Keratinocyte (primary cell): ENCODE results near the gene CASTOR1. TPM values are rescaled to one million over a fixed set of nuclear protein-coding genes. Genes with fewer than 3 reads are reported as not detected.

Source experiments
- DNase-seq: peaks from one replicate; pipeline ENCODE4 v3.0.0-alpha.2; 2011; ENCODE audit warnings: low read depth, missing footprints, low spot score
- FAIRE-seq: peaks from 2 replicates; lab custom pipeline; 2011; peaks lifted over from hg19 to GRCh38; lab: Jason Lieb, UNC
- H2AFZ ChIP-seq: 2 replicates; pipeline ENCODE4 v1.6.0; 2012; ENCODE audit warnings: low read length, control low read depth, inconsistent platforms; ENCODE audit not compliant: control insufficient read depth
- H3K27ac ChIP-seq: 2 replicates; pipeline ENCODE4 v1.5.1; 2011; ENCODE audit warnings: low read length; ENCODE audit not compliant: control insufficient read depth, insufficient read depth
- H3K27me3 ChIP-seq: 3 replicates; pipeline ENCODE4 v1.6.0; 2011; ENCODE audit warnings: low read length; ENCODE audit not compliant: control insufficient read depth, insufficient read depth; ENCODE audit errors: extremely low read depth
- H3K36me3 ChIP-seq, 2 experiments: 2 replicates in 1 of 2; 3 replicates in 1 of 2; pipeline ENCODE4 v1.5.1; 2011; ENCODE audit warnings: low read length in 2 of 2, mild to moderate bottlenecking in 1 of 2; ENCODE audit not compliant: control insufficient read depth in 2 of 2, insufficient read depth in 2 of 2; ENCODE audit errors: extremely low read depth in 1 of 2
- H3K4me1 ChIP-seq: 3 replicates; pipeline ENCODE4 v1.5.1; 2011; ENCODE audit warnings: low read length; ENCODE audit not compliant: control insufficient read depth, insufficient read depth; ENCODE audit errors: extremely low read depth
- H3K4me2 ChIP-seq: 3 replicates; pipeline ENCODE4 v1.6.0; 2011; ENCODE audit warnings: low read depth, low read length; ENCODE audit not compliant: control insufficient read depth, insufficient read depth; ENCODE audit errors: extremely low read depth
- H3K4me3 ChIP-seq, 3 experiments: fragments of 200-600 bp in 1 of 3; sonication (generic) in 1 of 3; 2 replicates in 2 of 3; 3 replicates in 1 of 3; pipeline ENCODE4 v1.5.1; 2011 to 2016; ENCODE audit warnings: low read length in 3 of 3, mild to moderate bottlenecking in 3 of 3, control low read depth in 2 of 3, inconsistent platforms in 1 of 3, low read depth in 1 of 3, mixed read lengths in 1 of 3, mixed run types in 1 of 3, moderate library complexity in 1 of 3; ENCODE audit not compliant: control insufficient read depth in 2 of 3, insufficient read depth in 2 of 3; ENCODE audit errors: extremely low read depth in 1 of 3
- H3K79me2 ChIP-seq: 2 replicates; pipeline ENCODE4 v1.6.0; 2012; ENCODE audit warnings: low read length; ENCODE audit not compliant: control insufficient read depth, insufficient read depth
- H3K9ac ChIP-seq: 3 replicates; pipeline ENCODE4 v1.6.0; 2011; ENCODE audit warnings: low read length; ENCODE audit not compliant: control insufficient read depth, insufficient read depth; ENCODE audit errors: extremely low read depth
- H3K9me1 ChIP-seq: 3 replicates; pipeline ENCODE4 v1.6.0; 2011; ENCODE audit warnings: low read length; ENCODE audit not compliant: control insufficient read depth, insufficient read depth; ENCODE audit errors: extremely low read depth
- H3K9me3 ChIP-seq: 2 replicates; pipeline ENCODE4 v1.5.1; 2012; ENCODE audit warnings: low read depth, low read length; ENCODE audit not compliant: control insufficient read depth
- H4K20me1 ChIP-seq: 3 replicates; pipeline ENCODE4 v1.6.0; 2011; ENCODE audit warnings: low read length; ENCODE audit not compliant: control insufficient read depth, insufficient read depth; ENCODE audit errors: extremely low read depth
- CTCF ChIP-seq, 3 experiments: IDR thresholded peaks in 1 of 3; conservative IDR thresholded peaks in 1 of 3; optimal IDR thresholded peaks in 1 of 3; 2 replicates in 2 of 3; 3 replicates in 1 of 3; pipeline versions ENCODE3 to v1.5.1; 2011; ENCODE audit warnings: low read length in 3 of 3, mild to moderate bottlenecking in 3 of 3, moderate library complexity in 2 of 3, control low read depth in 1 of 3, inconsistent platforms in 1 of 3; ENCODE audit not compliant: insufficient read depth in 2 of 3; ENCODE audit errors: extremely low read depth in 1 of 3
- EZH2 ChIP-seq: IDR thresholded peaks from one replicate; pipeline ENCODE4 v1.6.1; 2012; ENCODE audit warnings: inconsistent platforms, mild to moderate bottlenecking, low read length, moderate library complexity
- dilution Hi-C: fragments of 300-500 bp; cut with MboI; formaldehyde crosslinking; loops from one replicate; pipeline ENCODE4 v1.7.0; 2020; ENCODE audit warnings: low sequenced_read_pairs; ENCODE audit not compliant: extremely low pct_ligation_motif_present
- polyA plus RNA-seq, 5 experiments: library from polyadenylated mRNA; depleted of rRNA in 3 of 5; stranded (reverse) in 3 of 5; stranded (forward) in 1 of 5; unstranded in 1 of 5; fragments of >200 nt; gene quantifications; 1 replicate in 1 of 5; 2 replicates in 3 of 5; 3 replicates in 1 of 5; pipeline versions ENCODE4 v1.2.1 to v1.2.3, GENCODE V29; 2011 to 2012; ENCODE audit warnings: missing spikeins in 2 of 5, low read depth in 1 of 5, low replicate concordance in 1 of 5

Gene CASTOR1
- polyA plus RNA-seq, 1 donor (not counting 4 experiments of a cell fraction or from before 2014, with no cell fraction given): 9.1 TPM

DNA sequence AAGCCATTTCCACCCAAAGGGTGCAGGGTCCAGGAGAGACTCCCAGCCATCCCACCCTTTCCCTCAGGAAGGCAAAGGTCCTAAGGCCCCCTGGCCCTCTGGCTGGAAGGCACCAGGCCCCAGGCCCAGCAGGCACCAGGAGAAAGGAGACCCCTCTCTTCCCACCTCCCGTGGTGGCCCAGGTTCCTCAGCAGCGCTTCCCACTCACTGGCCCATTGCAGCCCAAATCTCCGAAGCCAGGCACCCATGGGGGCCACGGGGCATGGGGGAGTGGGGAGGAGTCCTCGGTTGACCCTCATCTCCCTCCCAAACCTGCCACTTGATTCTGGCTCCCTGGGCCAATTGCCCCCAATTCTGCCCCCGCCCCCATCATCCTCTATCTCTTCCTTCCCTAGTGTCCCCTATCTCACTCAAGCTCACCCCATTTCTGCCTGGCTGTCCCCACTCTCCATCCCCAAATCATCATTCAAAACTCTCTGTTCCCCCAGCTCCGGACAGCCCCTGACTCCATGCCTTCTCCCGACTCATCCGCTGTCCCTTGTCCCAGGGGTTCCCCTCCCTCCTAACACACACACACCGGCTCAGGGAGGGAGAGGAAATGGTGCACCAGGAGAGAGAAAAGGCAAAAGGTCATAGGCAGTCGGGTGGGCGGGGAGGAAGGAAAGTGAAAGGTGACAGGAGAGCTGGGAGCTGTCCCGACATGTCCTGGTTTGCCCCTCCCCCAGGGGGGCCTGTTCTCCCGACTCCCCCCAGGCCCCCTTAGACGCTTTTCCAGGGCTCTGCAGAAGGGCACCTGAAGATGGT lies 43.9 kb downstream of the CASTOR1 start:
- Histone ChIP-seq H3K27ac (no peak overlapping the region), H3K4me1 (peaks cover 12% of the 10 kb centered on the region), H3K36me3 (peaks cover 0 to 2% of the 10 kb centered on the region in 2 experiments), H3K79me2 (no peaks in the 10 kb centered on the region), H4K20me1 (no peaks in the 10 kb centered on the region), H2AFZ (peak overlapping the region; percentile 15), H3K4me3 (peak overlapping the region; percentile 52 to 79 (median 68)), H3K4me2 (peak overlapping the region; percentile 92), H3K27me3 (no peaks in the 10 kb centered on the region), H3K9me3 (no peaks in the 10 kb centered on the region), H3K9ac (peak overlapping the region; percentile 77), H3K9me1 (no peaks in the 10 kb centered on the region)
- FAIRE-seq (no peak), DNase-seq (no peak)
- TF ChIP-seq EZH2 (no peak), CTCF (optimal IDR thresholded peaks at IDR 0.05 in 1 of 3, IDR thresholded peaks at IDR 0.05 in 1 of 3, conservative IDR thresholded peaks at IDR 0.05 in 1 of 3; ENCODE audit: extremely low read depth in 1 of 3, insufficient read depth in 2 of 3, low read length in 3 of 3) (no peak)
- dilution Hi-C loops: no loop called here

DNA sequence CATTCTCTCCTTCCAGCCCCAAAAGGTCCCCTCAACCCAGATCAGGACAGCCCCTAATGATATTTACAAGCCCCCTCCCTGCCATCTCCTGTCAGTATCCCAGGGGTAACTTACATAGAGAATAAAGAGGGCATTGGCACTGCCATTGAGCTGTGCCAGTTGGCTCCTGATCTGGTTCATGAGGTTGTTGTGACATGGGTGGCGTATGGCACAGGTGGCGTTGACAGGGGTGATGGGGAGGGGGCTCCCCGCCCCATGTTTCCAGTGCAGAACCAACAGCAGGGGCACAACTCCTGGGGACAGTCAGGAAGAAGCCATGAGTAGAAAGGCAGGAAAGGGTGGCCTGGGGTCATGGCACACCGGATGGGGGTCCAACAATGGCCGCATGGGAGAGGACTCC lies 44.7 kb downstream of the CASTOR1 start:
- no peaks in the 10 kb centered on the region for H3K9me3 ChIP-seq
- no peak for FAIRE-seq
- no peak overlapping the region for H3K4me2 ChIP-seq
- H3K9me1 ChIP-seq: no peaks in the 10 kb centered on the region
- no peaks in the 10 kb centered on the region for H3K27me3 ChIP-seq
- H3K27ac ChIP-seq: no peak overlapping the region
- TF ChIP-seq CTCF (optimal IDR thresholded peaks at IDR 0.05 in 1 of 3, IDR thresholded peaks at IDR 0.05 in 1 of 3, conservative IDR thresholded peaks at IDR 0.05 in 1 of 3; ENCODE audit: extremely low read depth in 1 of 3, insufficient read depth in 2 of 3, low read length in 3 of 3): no peak
- no peak for TF ChIP-seq EZH2
- no peaks in the 10 kb centered on the region for H3K79me2 ChIP-seq
- no peak overlapping the region for H2AFZ ChIP-seq
- no peaks in the 10 kb centered on the region for H4K20me1 ChIP-seq
- dilution Hi-C loops: no loop called here
- DNase-seq: no peak
- no peak overlapping the region for H3K4me3 ChIP-seq
- peaks cover 0 to 2% of the 10 kb centered on the region in 2 experiments for H3K36me3 ChIP-seq
- peaks cover 12% of the 10 kb centered on the region for H3K4me1 ChIP-seq
- no peak overlapping the region for H3K9ac ChIP-seq
